GM19468 (cell line): ENCODE data around the gene CELF3.
A peak's percentile ranks its signal among the peaks of the same experiment; 100 is the strongest.
"Not testable (repeated sequence)": the region's sequence is repeated elsewhere in the genome, so short reads cannot be mapped to it uniquely, and the experiment has no call there.

Experiments
- ATAC-seq: cut with Tn5 transposase; IDR thresholded peaks from one replicate; pipeline ENCODE4 v1.9.1; 2021; ENCODE audit warnings: mild to moderate bottlenecking, moderate library complexity, moderate number of reproducible peaks; ENCODE audit not compliant: unreplicated experiment; ENCODE audit errors: extremely low read depth

CELF3 gene

DNA sequence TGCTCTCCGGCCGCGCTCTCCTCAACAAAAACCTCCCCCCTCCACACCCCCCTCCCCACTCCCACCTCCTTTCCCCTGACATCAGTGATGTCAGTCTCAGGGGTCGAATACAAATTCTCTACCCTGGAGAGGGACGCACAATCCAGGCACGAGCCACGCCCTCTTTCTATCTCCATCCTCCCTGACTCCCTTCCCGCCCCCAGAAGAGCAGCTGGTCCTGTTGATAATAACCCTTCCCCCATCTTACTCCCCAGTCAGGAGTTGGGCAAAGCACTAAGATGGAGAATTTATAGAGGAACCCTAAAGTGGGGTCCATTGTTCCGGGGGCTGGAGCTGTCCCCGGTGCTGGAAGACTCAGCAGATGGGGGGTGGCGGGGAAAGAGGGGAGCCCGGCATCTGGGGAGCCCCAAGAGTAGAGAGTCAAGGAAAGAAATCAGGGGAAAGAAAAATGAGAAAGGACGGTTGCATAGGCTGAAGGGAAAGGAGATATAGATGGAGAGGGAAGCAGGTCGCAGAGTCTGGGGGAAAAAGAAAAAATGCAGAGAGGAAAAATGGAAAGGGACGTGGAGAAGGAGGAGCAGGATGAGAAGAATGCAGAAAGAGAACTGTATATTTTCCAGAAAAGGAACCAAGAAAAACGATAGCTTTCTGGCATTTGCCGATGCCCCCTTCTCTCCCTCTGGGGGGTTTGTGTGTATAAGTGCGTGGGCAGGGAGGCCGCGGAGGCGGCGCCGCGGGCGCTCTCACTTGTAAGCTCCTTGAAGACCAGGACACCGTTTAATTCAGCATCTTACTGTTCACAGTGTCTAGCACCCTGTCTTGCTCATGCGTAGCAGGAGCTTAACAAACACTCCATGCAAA, at the start of gene CELF3:
Gene CELF3, minus strand, starts transcription at position 33 of the 861 bp plus-strand sequence. CDS start 783 bp downstream, outside the sequence.
- ATAC-seq = no peak

DNA sequence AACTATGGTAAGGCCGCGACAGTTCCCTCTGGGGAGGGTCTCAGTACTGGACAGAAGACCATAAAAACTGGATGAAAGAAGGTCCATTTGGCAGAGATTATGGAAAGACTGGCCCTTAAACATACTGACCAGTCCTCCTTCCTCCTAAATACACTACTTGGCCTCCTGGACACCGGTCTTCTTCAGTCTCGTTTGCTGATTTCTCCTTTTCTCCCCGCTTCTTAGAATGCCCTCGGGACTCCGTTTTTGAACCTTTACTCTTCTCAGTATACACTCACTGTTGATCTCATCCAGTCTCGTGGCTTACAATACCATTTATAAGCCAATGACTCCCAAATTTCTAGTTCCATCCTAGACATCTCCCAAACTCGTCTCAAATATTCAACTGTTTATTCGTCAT, 47.4 kb upstream of the CELF3 start:
- ATAC-seq = no peak

DNA sequence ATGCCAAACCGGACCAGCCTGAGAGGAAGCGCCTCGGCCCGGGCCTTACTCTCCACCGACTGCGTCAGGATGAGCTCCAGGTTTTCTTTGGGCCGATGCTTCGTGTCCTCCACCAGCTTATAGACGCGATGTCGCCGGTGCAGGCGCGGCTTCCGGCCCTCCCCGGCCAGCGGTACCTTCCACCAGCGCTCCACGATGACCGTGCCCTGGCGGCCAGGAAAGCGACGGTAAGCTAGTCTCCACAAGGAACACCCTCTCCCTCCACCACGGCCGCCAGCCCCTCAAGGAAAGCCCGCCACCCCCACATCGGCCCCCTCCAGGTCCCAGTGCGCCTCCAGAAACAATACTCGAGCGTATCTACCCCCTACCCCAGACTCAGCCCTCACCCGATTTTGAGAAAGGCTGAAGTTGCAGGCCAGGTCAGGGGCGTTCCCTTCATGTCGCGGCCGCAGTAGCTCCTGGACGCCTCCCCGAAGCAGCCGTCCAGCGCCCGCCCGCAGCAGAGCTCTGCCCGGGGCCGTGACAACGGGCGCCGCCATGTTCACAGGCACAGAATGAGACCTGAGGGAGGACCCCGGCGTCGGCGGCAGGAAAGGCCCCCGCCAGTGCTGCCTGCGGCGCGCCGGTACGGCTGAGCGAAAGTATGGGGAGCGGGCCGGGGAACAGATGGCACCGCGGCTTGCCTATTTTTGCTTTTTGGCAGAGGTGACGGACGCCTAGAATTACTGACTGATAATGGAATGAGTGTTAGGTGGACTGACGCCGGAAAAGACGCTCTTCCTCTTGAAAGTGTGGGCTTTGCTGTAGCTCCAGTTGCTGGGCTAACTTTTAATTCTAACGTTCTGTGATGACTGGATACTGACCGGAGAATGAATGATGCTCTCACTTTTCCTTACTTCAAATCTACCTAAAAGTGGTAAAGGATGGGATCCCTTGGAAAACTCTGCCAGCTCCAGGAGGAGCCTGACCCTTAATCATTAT, 46.6 kb upstream of the CELF3 start, which contains the start of gene MRPL9:
Gene MRPL9, minus strand, starts transcription at position 556 of the 981 bp plus-strand sequence. Its CDS starts 17 bp downstream, at position 539.
- peak; percentile 79 for ATAC-seq

- no peak for ATAC-seq
These were observed 44.2 kb upstream of the CELF3 start for GRCh38 chr1:151760597-151761385.

DNA sequence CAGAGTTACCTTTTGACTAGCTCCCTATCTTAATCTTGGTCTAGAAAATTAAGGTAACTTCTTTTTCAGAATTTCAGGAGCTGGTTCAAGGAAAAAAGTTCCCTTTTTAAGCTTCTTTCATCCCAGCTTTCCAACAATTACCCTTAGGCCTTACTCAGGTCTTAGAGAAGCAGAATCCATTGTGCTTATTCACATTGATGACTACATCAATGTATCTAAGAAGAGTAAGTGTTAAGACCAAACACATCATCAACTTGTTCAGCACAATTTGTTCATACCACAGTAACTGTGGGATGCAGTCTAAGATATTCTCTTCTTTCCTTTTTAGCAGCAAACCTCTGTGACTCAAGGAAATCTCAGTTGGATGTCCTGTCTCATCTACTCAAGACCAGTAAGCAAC, 42.6 kb upstream of the CELF3 start:
- ATAC-seq = no peak

GRCh38 chr1:151756291-151756690, 39.7 kb upstream of the CELF3 start:
- ATAC-seq = no peak

- ATAC-seq = no peak
These were observed 24.9 kb upstream of the CELF3 start for GRCh38 chr1:151741516-151741915.

- no peak for ATAC-seq
These were observed 23.2 kb upstream of the CELF3 start for GRCh38 chr1:151739590-151740355.

DNA sequence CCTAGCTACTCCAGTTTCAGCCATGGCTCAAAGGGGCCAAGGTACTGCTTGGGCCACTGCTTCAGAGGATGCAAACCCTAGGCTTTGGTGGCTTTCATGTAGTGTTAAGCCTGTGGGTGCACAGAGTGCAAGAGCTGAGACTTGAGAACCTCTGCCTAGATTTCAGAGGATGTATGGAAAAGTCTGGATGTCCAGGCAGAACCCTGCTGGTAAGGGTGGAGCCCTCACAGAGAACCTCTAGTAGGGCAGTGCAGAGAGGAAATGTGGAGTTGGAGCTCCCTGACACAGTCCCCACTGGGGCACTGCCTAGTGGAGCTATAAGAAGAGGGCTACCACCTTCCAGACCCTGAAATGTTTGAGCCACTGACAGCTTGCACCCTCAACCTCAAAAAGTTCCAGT, 20.9 kb upstream of the CELF3 start:
- no peak for ATAC-seq

DNA sequence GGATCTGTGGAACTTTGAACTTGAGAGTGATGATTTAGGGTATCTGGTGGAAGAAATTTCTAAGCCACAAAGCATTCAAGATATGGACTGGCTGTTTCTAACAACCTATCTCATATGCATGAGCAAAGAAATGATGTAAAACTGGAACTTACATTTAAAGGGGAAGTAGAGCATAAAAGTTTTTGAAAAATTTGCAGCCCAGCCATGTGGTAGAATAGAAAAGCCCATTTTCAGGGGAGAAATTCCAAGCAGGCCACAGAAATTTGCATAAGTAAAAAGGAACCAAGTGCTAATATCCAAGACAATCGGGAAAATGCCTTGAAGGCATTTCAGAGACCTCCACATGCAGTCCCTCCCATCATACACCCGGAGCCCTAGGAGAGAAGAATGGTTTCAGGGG, 20.4 kb upstream of the CELF3 start:
- ATAC-seq = no peak

DNA sequence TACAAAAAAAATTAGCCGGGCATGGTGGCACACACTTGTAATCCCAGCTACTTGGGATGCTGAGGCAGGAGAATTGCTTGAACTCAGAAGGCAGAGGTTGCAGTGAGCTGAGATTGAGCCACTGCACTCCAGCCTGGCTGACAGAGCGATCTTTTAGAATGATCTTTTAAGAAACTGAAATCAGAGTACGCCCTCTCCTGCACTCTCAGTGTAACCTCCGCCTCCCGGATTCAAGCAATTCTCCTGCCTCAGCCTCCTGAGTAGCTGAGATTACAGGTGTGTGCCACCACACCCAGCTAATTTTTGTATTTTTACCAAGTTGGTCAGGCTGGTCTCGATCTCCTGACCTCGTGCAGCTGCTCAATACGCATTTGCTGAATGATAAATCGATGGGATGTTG, 17.4 kb upstream of the CELF3 start:
- ATAC-seq = not testable (repeated sequence)

- ATAC-seq = no peak
These were observed 16.5 kb upstream of the CELF3 start for GRCh38 chr1:151733126-151733525.

- ATAC-seq = no peak
These were observed 13.3 kb upstream of the CELF3 start for GRCh38 chr1:151729966-151730291.

DNA sequence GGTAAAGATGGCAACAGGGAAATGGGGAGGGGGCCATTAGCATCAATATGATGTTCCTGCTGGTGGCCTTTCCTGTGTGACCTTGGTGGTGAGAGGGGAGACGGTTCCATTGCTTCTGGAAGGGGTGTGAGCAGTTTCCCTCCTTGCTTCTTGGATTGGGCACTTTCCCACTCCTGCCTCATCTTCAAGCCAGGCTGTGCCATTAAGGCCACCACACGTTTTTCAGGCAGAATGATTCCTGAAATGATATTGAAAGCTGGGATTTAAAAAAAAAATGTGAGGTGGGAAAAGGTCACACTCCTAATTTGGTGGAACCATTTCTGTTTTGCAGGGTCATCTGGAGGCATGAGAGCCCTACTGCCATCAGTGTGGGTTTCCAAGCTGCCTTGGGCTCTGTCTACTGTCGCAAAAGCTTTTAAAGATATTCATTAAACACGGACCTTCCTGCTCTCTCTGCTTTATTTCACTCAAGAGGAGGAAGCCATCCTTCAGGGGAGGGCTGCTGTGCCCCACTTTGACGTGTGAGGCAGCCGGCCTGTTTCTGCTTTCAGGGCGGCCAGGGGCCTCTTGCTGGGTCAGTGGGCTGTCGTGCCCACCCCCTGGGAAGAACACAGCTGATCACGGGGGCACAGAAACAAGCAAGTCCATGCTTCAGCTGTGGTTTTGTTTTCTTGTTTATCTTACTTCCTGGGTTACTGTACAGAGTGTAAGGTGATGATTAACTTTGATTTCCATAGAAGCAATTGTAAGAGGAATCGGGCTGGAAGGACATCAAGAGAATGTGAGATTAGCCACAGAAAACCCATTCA, 12.8 kb upstream of the CELF3 start:
- ATAC-seq = no peak

- ATAC-seq = no peak
These were observed 11.8 kb upstream of the CELF3 start for GRCh38 chr1:151728151-151729054.

GRCh38 chr1:151723726-151724370, 7.2 kb upstream of the CELF3 start:
- no peak for ATAC-seq
